Uterus (tissue), 4 donors: ENCODE measurements around the gene ADCY2. TPM values are rescaled to one million over a fixed set of nuclear protein-coding genes. Genes with fewer than 3 reads are reported as not detected.

Experiments used
- DNase-seq, 2 donors: peaks; one replicate each; pipeline ENCODE4 v3.0.0-alpha.2; 2019 to 2020
- H3K27ac ChIP-seq, 2 donors: fragments of 200-600 bp; sonication (generic); 1 replicate in 1 of 2; 2 replicates in 1 of 2; pipeline ENCODE4 v1.5.1; 2016 to 2018
- H3K27me3 ChIP-seq, 2 donors: fragments of 200-600 bp; sonication (generic); one replicate each; pipeline ENCODE4 v1.5.1; 2018 to 2019; ENCODE audit warnings: control low read depth in 1 of 2
- H3K36me3 ChIP-seq, 2 donors: fragments of 200-600 bp; sonication (generic); one replicate each; pipeline ENCODE4 v1.5.1; 2019; ENCODE audit warnings: control low read depth in 1 of 2
- H3K4me1 ChIP-seq, 2 donors: fragments of 200-600 bp; sonication (generic); one replicate each; pipeline ENCODE4 v1.5.1; 2018 to 2019; ENCODE audit warnings: control low read depth in 1 of 2
- H3K4me3 ChIP-seq, 2 donors: fragments of 200-600 bp; sonication (generic); 1 replicate in 1 of 2; 2 replicates in 1 of 2; pipeline ENCODE4 v1.5.1; 2018 to 2019; ENCODE audit warnings: mild to moderate bottlenecking in 1 of 2
- H3K9me3 ChIP-seq, 2 donors: fragments of 200-600 bp; sonication (generic); one replicate each; pipeline ENCODE4 v1.5.1; 2019; ENCODE audit warnings: control low read depth in 1 of 2
- POLR2A ChIP-seq, 2 donors: fragments of 450-650 bp; IDR thresholded peaks; one replicate each; pipeline ENCODE4 v1.6.1; 2016; ENCODE audit warnings: antibody characterized with exemption in 2 of 2, mild to moderate bottlenecking in 1 of 2, moderate library complexity in 1 of 2
- intact Hi-C: fragments of 100-400 bp; cut with DNase I; formaldehyde crosslinking; loops from one replicate; pipeline ENCODE4 v1.15.1; 2023; ENCODE audit warnings: low total_unique reads
- total RNA-seq, 4 donors: library from RNA; depleted of rRNA in 3 of 4; stranded (reverse); fragments of >200 nt in 3 of 4; gene quantifications; one replicate each; pipeline versions ENCODE4 v1.1.0 to v1.2.4, GENCODE V29; 2014 to 2023
- TF ChIP-seq, protein P1 (sequence below), 4 experiments: fragments of 200-600 bp in 2 of 4; fragments of 450-650 bp in 2 of 4; sonication (generic) in 2 of 4; IDR thresholded peaks; one replicate each; pipeline ENCODE4 v1.5.1; 2016 to 2019; ENCODE audit warnings: antibody characterized with exemption in 4 of 4, mild to moderate bottlenecking in 2 of 4, moderate library complexity in 1 of 4
- donor health status: DM: yes; HTN: yes; CAD: no.

Gene ADCY2
- total RNA-seq, 4 donors from 2014 or later: 3.8 to 25.3 (median 4.5) TPM

GRCh38 chr5:7608772-7609171 is 212.8 kb downstream of the ADCY2 start:
- TF ChIP-seq POLR2A (IDR thresholded peaks at IDR 0.05): no peak
- TF ChIP-seq, protein P1, sequence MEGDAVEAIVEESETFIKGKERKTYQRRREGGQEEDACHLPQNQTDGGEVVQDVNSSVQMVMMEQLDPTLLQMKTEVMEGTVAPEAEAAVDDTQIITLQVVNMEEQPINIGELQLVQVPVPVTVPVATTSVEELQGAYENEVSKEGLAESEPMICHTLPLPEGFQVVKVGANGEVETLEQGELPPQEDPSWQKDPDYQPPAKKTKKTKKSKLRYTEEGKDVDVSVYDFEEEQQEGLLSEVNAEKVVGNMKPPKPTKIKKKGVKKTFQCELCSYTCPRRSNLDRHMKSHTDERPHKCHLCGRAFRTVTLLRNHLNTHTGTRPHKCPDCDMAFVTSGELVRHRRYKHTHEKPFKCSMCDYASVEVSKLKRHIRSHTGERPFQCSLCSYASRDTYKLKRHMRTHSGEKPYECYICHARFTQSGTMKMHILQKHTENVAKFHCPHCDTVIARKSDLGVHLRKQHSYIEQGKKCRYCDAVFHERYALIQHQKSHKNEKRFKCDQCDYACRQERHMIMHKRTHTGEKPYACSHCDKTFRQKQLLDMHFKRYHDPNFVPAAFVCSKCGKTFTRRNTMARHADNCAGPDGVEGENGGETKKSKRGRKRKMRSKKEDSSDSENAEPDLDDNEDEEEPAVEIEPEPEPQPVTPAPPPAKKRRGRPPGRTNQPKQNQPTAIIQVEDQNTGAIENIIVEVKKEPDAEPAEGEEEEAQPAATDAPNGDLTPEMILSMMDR (IDR thresholded peaks at IDR 0.05): no peak
- DNase-seq: no peak

GRCh38 chr5:7609726-7610125 is 213.8 kb downstream of the ADCY2 start:
- no peak for DNase-seq
- H3K9me3 ChIP-seq: no peaks in the 10 kb centered on the region

More at GRCh38 chr5:7608772-7609171, 212.8 kb downstream of the ADCY2 start:
- Histone ChIP-seq H3K9me3 (no peaks in the 10 kb centered on the region), H3K36me3 (no peaks in the 10 kb centered on the region), H3K4me1 (no peaks in the 10 kb centered on the region), H3K27ac (no peak overlapping the region), H3K4me3 (no peak overlapping the region), H3K27me3 (no peaks in the 10 kb centered on the region)
- intact Hi-C loops: no loop called here

DNA sequence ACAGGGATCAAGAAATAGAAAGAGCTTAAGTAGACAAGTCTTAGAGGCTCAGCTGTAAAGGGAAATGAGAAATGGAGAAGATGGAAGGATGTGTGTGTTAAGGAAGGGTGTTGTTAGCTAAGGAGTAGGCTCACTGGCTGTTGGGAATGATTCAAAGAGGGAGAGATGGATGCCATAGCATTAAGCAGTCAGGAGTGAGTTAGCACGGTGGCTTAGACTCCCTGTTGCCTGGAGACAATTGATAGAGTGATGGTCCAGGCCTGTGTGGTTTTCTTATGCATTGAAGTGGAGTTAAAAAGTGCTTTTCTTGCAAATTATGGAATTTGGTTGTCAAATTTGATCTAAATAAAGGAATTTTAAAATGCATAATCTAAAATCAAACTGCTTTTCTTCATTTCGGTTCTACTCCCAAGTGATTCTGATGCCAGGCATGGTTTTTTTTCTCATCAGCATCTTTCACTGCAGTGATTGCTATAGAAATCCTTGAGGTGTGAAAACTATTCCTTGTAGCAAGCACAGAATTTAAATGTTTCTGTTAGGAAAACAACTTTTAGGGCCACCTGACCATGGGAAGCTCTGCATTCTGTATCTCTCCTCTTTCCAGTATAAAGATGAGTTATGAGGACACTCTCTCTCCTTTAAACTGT is 214.7 kb downstream of the ADCY2 start:
- TF ChIP-seq POLR2A (IDR thresholded peaks at IDR 0.05): no peak
- TF ChIP-seq, protein P1 (IDR thresholded peaks at IDR 0.05): no peak
- Histone ChIP-seq H3K4me3 (no peak overlapping the region), H3K4me1 (no peaks in the 10 kb centered on the region), H3K9me3 (no peaks in the 10 kb centered on the region), H3K27ac (no peak overlapping the region), H3K27me3 (no peaks in the 10 kb centered on the region), H3K36me3 (no peaks in the 10 kb centered on the region)
- no peak for DNase-seq
- intact Hi-C loops: no loop called here

More at GRCh38 chr5:7609726-7610125, 213.8 kb downstream of the ADCY2 start:
- Histone ChIP-seq H3K27ac (no peak overlapping the region), H3K4me1 (no peaks in the 10 kb centered on the region), H3K27me3 (no peaks in the 10 kb centered on the region), H3K36me3 (no peaks in the 10 kb centered on the region), H3K4me3 (no peak overlapping the region)
- no peak for TF ChIP-seq POLR2A (IDR thresholded peaks at IDR 0.05)
- TF ChIP-seq, protein P1 (IDR thresholded peaks at IDR 0.05): no peak
- intact Hi-C loops: no loop called here

- no peak for TF ChIP-seq POLR2A (IDR thresholded peaks at IDR 0.05)
- TF ChIP-seq, protein P1 (IDR thresholded peaks at IDR 0.05): no peak
- intact Hi-C loops: no loop called here
- H3K9me3 ChIP-seq: no peaks in the 10 kb centered on the region
- H3K27ac ChIP-seq: no peak overlapping the region
- no peak for DNase-seq
- H3K4me1 ChIP-seq: no peaks in the 10 kb centered on the region
- H3K36me3 ChIP-seq: no peaks in the 10 kb centered on the region
- no peaks in the 10 kb centered on the region for H3K27me3 ChIP-seq
- no peak overlapping the region for H3K4me3 ChIP-seq
Observed at GRCh38 chr5:7611518-7611917, 215.6 kb downstream of the ADCY2 start.

GRCh38 chr5:7615566-7616061 is 219.7 kb downstream of the ADCY2 start:
- TF ChIP-seq POLR2A (IDR thresholded peaks at IDR 0.05): no peak
- TF ChIP-seq, protein P1 (IDR thresholded peaks at IDR 0.05): no peak
- no peak for DNase-seq
- H3K27ac ChIP-seq: no peak overlapping the region
- H3K4me1 ChIP-seq: no peaks in the 10 kb centered on the region
- intact Hi-C loops: no loop called here
- no peaks in the 10 kb centered on the region for H3K36me3 ChIP-seq
- H3K27me3 ChIP-seq: no peaks in the 10 kb centered on the region
- H3K9me3 ChIP-seq: no peaks in the 10 kb centered on the region
- H3K4me3 ChIP-seq: no peak overlapping the region
